Mesothelial cell of epicardium (in vitro differentiated cells): Measurements from ENCODE around the gene PDE6B. TPM values are rescaled to one million over a fixed set of nuclear protein-coding genes. Genes with fewer than 3 reads are reported as not detected.
"Not testable (repeated sequence)": the region's sequence is repeated elsewhere in the genome, so short reads cannot be mapped to it uniquely, and the experiment has no call there.

ENCODE experiments used
- DNase-seq, 2 experiments: peaks; one replicate each; pipeline ENCODE4 v3.0.0; 2021; ENCODE audit warnings: low spot score in 2 of 2; ENCODE audit not compliant: unreplicated experiment in 2 of 2
- H3K27ac Mint-ChIP-seq: 2 replicates; pipeline ENCODE4 v1.8.0; 2021; ENCODE audit warnings: mixed read lengths
- H3K27me3 Mint-ChIP-seq: 2 replicates; pipeline ENCODE4 v1.8.0; 2021; ENCODE audit warnings: low read depth, mixed read lengths
- H3K36me3 Mint-ChIP-seq: 2 replicates; pipeline ENCODE4 v1.8.0; 2021; ENCODE audit warnings: mixed read lengths
- H3K4me1 Mint-ChIP-seq: 2 replicates; pipeline ENCODE4 v1.8.0; 2021; ENCODE audit warnings: mixed read lengths
- H3K4me3 Mint-ChIP-seq: 2 replicates; pipeline ENCODE4 v1.8.0; 2021; ENCODE audit warnings: mild to moderate bottlenecking, moderate library complexity, mixed read lengths
- H3K9me3 Mint-ChIP-seq: 2 replicates; pipeline ENCODE4 v1.8.0; 2021; ENCODE audit warnings: mixed read lengths
- total RNA-seq: library from RNA; stranded (reverse); gene quantifications from 3 replicates; pipeline ENCODE4 v1.2.1, GENCODE V29; 2021
- TF ChIP-seq, protein P1 (sequence below): fragments of 200-600 bp; sonication (generic); IDR thresholded peaks from one replicate; pipeline ENCODE4 v1.5.0; 2021; ENCODE audit warnings: antibody characterized with exemption; ENCODE audit not compliant: unreplicated experiment

The PDE6B gene
- total RNA-seq, 1 donor from 2014 or later = 11.6 TPM

- no peaks in the 10 kb centered on the region for H3K36me3 Mint-ChIP-seq
- DNase-seq = no peak
- TF ChIP-seq, protein P1, sequence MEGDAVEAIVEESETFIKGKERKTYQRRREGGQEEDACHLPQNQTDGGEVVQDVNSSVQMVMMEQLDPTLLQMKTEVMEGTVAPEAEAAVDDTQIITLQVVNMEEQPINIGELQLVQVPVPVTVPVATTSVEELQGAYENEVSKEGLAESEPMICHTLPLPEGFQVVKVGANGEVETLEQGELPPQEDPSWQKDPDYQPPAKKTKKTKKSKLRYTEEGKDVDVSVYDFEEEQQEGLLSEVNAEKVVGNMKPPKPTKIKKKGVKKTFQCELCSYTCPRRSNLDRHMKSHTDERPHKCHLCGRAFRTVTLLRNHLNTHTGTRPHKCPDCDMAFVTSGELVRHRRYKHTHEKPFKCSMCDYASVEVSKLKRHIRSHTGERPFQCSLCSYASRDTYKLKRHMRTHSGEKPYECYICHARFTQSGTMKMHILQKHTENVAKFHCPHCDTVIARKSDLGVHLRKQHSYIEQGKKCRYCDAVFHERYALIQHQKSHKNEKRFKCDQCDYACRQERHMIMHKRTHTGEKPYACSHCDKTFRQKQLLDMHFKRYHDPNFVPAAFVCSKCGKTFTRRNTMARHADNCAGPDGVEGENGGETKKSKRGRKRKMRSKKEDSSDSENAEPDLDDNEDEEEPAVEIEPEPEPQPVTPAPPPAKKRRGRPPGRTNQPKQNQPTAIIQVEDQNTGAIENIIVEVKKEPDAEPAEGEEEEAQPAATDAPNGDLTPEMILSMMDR = no peak
Measured at GRCh38 chr4:702618-703048, 77.3 kb downstream of the PDE6B start.

DNA sequence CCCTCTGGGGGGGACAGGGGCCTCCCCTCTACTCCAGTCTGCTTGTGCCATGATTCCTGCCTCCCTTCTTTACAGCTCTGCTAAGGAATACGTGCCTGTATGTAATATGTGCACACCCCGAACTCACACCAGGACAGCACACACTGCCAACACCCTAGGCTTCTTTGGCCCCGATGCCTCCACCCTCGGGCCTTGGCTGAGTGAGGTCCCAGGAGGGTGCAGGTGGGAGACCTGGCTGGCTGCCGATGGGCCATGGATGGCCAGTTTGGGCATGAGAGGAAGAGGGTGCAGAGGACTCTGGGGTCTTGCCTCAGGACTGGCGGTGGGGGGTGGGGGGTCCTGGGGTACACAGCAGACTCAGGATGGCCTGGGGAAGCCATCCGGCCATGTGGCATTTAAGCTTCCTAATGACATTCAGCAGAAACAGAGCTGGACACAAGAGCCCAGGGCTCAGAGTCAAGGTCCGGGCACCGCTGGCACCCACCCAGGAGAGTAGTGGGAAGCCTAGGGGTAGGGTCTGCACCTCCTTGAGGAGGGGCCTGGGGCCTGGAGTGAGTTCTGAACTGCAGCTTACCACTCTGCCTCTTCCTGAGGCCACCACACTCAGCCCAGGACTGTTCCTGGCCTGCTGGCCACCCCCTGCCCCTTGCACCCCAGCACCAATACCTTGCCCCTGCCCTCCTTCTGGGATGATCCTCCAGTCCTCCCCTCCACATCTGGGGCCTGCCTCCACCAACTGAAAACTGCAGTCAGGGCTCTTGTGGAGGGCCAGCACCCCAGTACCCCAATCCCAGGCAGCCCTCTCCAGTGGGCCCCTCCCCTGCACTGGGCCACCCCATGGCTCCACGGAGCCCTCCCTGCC is 78.2 kb downstream of the PDE6B start:
- H3K9me3 Mint-ChIP-seq = no peaks in the 10 kb centered on the region
- TF ChIP-seq, protein P1 = no peak
- no peak overlapping the region for H3K27ac Mint-ChIP-seq
- peaks cover 3% of the 10 kb centered on the region for H3K4me1 Mint-ChIP-seq
- no peak overlapping the region for H3K4me3 Mint-ChIP-seq
- H3K27me3 Mint-ChIP-seq = peaks cover 12% of the 10 kb centered on the region
- DNase-seq = no peak
- H3K36me3 Mint-ChIP-seq = peaks cover under 1% of the 10 kb centered on the region

More at GRCh38 chr4:702618-703048, 77.3 kb downstream of the PDE6B start:
- Mint-ChIP-seq H3K4me1 (peaks cover 2% of the 10 kb centered on the region), H3K9me3 (no peaks in the 10 kb centered on the region), H3K27ac (no peak overlapping the region), H3K4me3 (no peak overlapping the region), H3K27me3 (peaks cover 12% of the 10 kb centered on the region)

DNA sequence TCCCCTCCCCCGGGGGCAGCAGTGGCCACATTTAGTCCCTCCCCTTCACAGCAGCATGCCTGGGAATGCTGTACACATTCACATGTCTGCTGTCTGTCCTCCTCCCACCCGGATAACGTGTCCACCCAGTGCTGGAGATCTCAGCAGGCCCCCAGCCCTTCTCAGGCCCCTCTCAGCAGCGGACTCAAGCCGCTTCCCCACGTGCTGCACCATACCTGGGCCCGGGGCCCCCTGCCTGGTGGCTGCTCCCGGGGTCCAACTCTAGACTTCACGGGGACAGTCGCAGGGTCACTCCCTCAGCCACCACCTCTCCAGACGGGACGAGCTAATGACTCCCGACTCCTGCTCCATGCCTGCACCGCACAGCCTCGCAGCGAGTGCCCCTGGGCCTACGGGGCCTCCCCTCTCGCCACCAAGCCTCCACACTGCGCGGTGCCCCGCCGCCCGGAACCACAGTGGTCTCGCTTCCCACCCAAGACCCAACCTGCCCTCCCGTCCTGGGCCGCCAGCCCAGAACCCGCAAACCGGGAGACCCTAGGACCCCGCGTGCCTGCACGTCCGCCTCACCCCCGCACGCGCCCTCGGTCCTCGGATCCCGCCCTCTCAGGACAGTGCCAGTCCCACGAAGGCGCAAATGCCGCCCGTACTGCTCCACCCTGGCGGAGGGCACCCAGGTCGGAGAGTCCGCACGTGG is 79.0 kb downstream of the PDE6B start:
- H3K9me3 Mint-ChIP-seq = no peaks in the 10 kb centered on the region
- no peak overlapping the region for H3K27ac Mint-ChIP-seq
- TF ChIP-seq, protein P1 = no peak
- H3K4me1 Mint-ChIP-seq = peaks cover 9% of the 10 kb centered on the region
- H3K4me3 Mint-ChIP-seq = peak overlapping the region; percentile 15
- H3K36me3 Mint-ChIP-seq = peaks cover 6% of the 10 kb centered on the region
- no peak for DNase-seq
- peaks cover 9% of the 10 kb centered on the region for H3K27me3 Mint-ChIP-seq

- H3K27ac Mint-ChIP-seq = no peak overlapping the region
- TF ChIP-seq, protein P1 = no peak
- peaks cover 9% of the 10 kb centered on the region for H3K27me3 Mint-ChIP-seq
- DNase-seq = no peak
- H3K4me3 Mint-ChIP-seq = no peak overlapping the region
- peaks cover 15% of the 10 kb centered on the region for H3K4me1 Mint-ChIP-seq
- peaks cover 12% of the 10 kb centered on the region for H3K36me3 Mint-ChIP-seq
- H3K9me3 Mint-ChIP-seq = no peaks in the 10 kb centered on the region
Measured at GRCh38 chr4:704971-705277, 79.6 kb downstream of the PDE6B start.

DNA sequence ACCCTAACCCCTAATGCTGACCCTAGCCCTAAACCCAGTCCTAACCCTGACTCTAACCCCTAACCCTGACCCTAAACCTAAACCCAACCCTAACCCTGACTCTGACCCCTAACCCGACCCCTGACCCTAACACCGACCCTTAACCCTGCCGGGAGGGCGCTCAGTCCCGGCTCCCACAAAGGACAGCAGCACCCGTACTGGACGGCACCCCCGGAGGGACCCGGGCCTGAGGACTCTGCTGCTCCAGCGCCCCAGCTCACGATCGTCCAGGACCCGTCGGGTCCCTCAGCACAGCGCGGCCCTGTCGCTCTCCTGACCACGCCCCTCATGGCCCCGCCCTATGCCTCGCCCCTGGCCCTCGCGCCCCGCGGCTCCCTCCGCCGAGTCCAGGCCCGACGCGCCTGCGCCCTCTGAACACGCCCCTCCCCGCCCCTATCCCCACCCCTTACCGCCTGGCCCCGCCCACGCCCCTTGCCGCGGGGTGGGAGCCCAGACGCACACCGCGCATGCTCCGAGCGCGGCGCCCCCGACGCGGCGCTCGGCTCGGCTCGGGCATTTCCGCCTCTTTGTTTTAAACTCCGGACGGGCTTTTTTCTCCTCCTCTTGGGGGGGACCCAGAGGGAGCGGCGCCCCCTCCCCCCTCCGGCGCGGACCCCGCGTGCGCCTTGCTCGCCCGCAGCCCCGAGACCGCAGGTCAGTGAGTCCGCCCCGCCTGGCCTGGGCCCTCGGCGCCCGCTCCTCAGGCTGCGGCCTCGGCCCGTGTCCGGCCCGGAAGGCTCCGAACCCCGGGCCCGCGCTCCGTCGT is 80.1 kb downstream of the PDE6B start, which contains the start of gene PCGF3:
TSS of gene PCGF3 (plus strand) at position 555 of the 805 bp plus-strand sequence. CDS start 27,849 bp downstream, outside the sequence.
- Mint-ChIP-seq H3K9me3 (no peaks in the 10 kb centered on the region), H3K27me3 (peaks cover 9% of the 10 kb centered on the region), H3K4me3 (peak within 1 kb of the TSS; percentile 62), H3K36me3 (peaks cover 18% of the 10 kb centered on the region), H3K4me1 (peaks cover 21% of the 10 kb centered on the region), H3K27ac (peak within 1 kb of the TSS; percentile 56)
- TF ChIP-seq, protein P1 = no peak
- DNase-seq = peak; percentile 99

DNA sequence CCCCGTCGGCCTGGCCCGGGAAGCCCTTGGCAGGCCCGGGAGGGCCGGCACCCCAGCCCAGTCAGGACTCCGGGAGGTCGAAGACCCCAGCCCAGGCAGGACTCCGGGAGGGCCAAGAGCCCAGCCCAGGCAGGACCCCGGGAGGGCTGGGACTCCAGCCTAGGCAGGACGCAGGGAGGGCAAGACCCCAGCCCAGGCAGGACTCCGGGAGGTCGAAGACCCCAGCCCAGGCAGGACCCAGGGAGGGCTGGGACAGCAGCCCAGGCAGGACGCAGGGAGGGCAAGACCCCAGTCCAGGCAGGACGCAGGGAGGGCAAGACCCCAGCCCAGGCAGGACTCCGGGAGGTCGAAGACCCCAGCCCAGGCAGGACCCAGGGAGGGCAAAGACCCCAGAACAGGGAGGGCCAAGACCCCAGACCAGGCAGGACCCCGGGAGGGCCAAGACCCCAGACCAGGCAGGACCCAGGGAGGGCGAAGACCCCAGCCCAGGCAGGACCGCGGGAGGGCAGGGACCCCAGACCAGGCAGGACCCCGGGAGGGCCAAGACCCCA is 80.8 kb downstream of the PDE6B start:
- DNase-seq, H3K27me3 Mint-ChIP-seq, H3K9me3 Mint-ChIP-seq, H3K27ac Mint-ChIP-seq: not testable (repeated sequence)
- Mint-ChIP-seq H3K36me3 (peaks cover 23% of the 10 kb centered on the region), H3K4me1 (peaks cover 23% of the 10 kb centered on the region), H3K4me3 (peak overlapping the region; percentile 60)
